Lung (tissue), 12 donors: ENCODE results near the gene IL9. TPM values are rescaled to one million over a fixed set of nuclear protein-coding genes. Genes with fewer than 3 reads are reported as not detected.

Experiments
- ATAC-seq: fragments of 200-7000 bp; cut with Tn5 transposase; one replicate; pipeline ENCODE4 v1.9.1; 2020; ENCODE audit warnings: moderate number of reproducible peaks; ENCODE audit not compliant: insufficient read depth, low FRiP score
- DNase-seq, 3 donors: peaks; one replicate each; pipeline ENCODE4 v3.0.0-alpha.2; 2013 to 2017
- H3K27ac ChIP-seq, 2 donors: one replicate each; pipeline ENCODE4 v1.5.1; 2013; ENCODE audit warnings: mild to moderate bottlenecking in 2 of 2, moderate library complexity in 2 of 2, control low read depth in 1 of 2, inconsistent platforms in 1 of 2, low read depth in 1 of 2, low read length in 1 of 2
- H3K27me3 ChIP-seq, 3 donors: one replicate each; pipeline ENCODE4 v1.5.1; 2013; ENCODE audit warnings: low read length in 2 of 3; ENCODE audit not compliant: control insufficient read depth in 3 of 3, insufficient read depth in 3 of 3
- H3K36me3 ChIP-seq, 4 donors: one replicate each; pipeline ENCODE4 v1.5.1; 2013; ENCODE audit warnings: low read length in 4 of 4, mild to moderate bottlenecking in 1 of 4, moderate library complexity in 1 of 4; ENCODE audit not compliant: control insufficient read depth in 4 of 4, insufficient read depth in 4 of 4
- H3K4me1 ChIP-seq, 5 donors: one replicate each; pipeline ENCODE4 v1.5.1; 2013; ENCODE audit warnings: low read length in 5 of 5, mild to moderate bottlenecking in 2 of 5, moderate library complexity in 1 of 5; ENCODE audit not compliant: control insufficient read depth in 5 of 5, insufficient read depth in 5 of 5
- H3K4me3 ChIP-seq: one replicate; pipeline ENCODE4 v1.5.1; 2013; ENCODE audit warnings: mild to moderate bottlenecking, control low read depth, moderate library complexity
- H3K9ac ChIP-seq, 2 donors: one replicate each; pipeline ENCODE4 v1.5.1; 2013; ENCODE audit warnings: low read length in 2 of 2, control low read depth in 1 of 2; ENCODE audit not compliant: insufficient read depth in 1 of 2
- H3K9me3 ChIP-seq, 4 donors: one replicate each; pipeline ENCODE4 v1.5.1; 2013; ENCODE audit warnings: low read length in 3 of 4, mild to moderate bottlenecking in 1 of 4, moderate library complexity in 1 of 4; ENCODE audit not compliant: control insufficient read depth in 4 of 4, insufficient read depth in 3 of 4
- CTCF ChIP-seq: IDR thresholded peaks from 2 replicates; pipeline ENCODE4 v1.5.1; 2012; ENCODE audit warnings: mild to moderate bottlenecking; ENCODE audit errors: control extremely low read depth, extremely low read depth
- WGBS, 2 donors: extraction: QIAGEN DNeasy Blood & Tissue Kit; methylation state at CpG; one replicate each; pipeline ENCODE4 v1.1.7; 2013; 5-methylcytosine and 5-hydroxymethylcytosine counted together
- polyA plus RNA-seq, 2 donors: library from polyadenylated mRNA; stranded (reverse); fragments of 200-250 nt; gene quantifications; one replicate each; pipeline ENCODE4 v1.2.1, GENCODE V29; 2013
- total RNA-seq, 2 donors: library from RNA; depleted of rRNA in 1 of 2; stranded (reverse); fragments of >200 nt in 1 of 2; gene quantifications; one replicate each; pipeline ENCODE4 v1.2.1, GENCODE V29; 2014 to 2021
- donor health status: control.
- donor health status: control.
- donor health status: Bipolar disorder and iron deficiency.
- donor health status: healthy.
- donor health status: DM: yes; HTN: yes; CAD: no.

IL9 gene
- total and polyA plus RNA-seq, 4 donors, result not detected

GRCh38 chr5:135942202-135942771, 46.6 kb upstream of the IL9 start:
- ATAC-seq, result no peak
- Histone ChIP-seq H3K36me3 (no peaks in the 10 kb centered on the region), H3K4me1 (peaks cover 0 to 28% (median 0%) of the 10 kb centered on the region in 5 donors), H3K27ac (no peak overlapping the region), H3K27me3 (no peaks in the 10 kb centered on the region), H3K4me3 (no peak overlapping the region), H3K9me3 (no peaks in the 10 kb centered on the region), H3K9ac (no peak overlapping the region)
- 74 to 77% methylated on average over 3 of the region's 3 CpGs for WGBS, 2 donors
- TF ChIP-seq CTCF, result no peak
- no peak for DNase-seq

DNA sequence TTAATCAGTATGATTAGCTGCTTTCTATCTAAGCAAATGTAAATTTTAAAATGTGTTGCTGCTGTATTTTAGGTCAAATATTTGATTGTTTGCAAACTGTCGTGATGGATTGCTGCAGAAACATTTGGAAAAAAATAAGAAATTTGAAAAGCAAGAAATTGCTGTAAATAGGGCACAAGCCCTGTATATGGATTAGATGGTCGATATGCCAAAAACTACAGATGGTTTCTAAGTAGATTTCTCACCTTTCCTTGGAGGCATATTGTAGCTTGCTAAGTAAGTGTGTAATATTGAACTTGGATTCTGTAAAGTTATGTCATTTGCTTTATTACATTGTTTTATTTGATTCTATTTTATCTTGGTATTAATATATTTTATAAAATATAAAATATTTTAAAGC, 46.1 kb upstream of the IL9 start:
- Histone ChIP-seq H3K4me1 (peaks cover 0 to 28% (median 0%) of the 10 kb centered on the region in 5 donors), H3K9me3 (no peaks in the 10 kb centered on the region), H3K36me3 (no peaks in the 10 kb centered on the region), H3K27me3 (no peaks in the 10 kb centered on the region), H3K27ac (no peak overlapping the region), H3K9ac (no peak overlapping the region), H3K4me3 (no peak overlapping the region)
- DNase-seq, result no peak
- ATAC-seq, result no peak
- 77 to 83% methylated on average over 2 of the region's 2 CpGs for WGBS, 2 donors
- no peak for TF ChIP-seq CTCF

DNA sequence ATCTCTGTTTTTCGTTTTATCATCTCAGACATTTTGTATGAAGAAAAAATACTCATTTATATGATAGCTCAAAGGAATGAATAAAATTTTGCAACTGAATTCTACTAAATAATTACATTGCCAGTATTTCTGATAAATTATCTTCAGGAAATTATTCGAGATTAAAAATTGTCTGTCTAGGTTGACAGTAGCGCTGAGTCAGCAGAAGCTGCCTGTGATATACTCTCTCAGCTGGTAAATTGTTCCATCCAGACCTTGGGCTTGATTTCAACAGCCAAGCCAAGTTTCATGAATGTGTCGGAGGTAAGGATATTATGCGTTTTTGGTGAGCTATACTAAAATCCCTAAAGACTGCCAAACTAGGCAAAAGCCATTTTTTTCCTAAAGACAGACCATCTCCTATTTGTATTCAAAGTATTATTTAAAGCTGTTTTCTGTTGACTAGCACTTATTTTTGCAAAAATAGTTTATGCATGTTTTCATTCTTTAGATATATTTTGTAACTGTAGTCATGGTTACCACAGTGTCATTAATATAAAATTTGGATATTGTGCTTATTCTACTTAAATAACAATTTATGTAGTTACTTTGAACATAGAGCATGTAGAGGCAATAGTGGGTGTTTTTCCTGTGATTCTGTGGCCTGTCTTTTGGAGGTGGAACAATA, 41.7 kb upstream of the IL9 start:
- DNase-seq, result peak; percentile 27 to 86 (median 83)
- H3K27ac ChIP-seq, result no peak overlapping the region
- H3K9ac ChIP-seq, result no peak overlapping the region
- H3K9me3 ChIP-seq, result no peaks in the 10 kb centered on the region
- H3K27me3 ChIP-seq, result peaks cover 0 to 5% (median 2%) of the 10 kb centered on the region in 3 donors
- no peak for TF ChIP-seq CTCF
- no peak for ATAC-seq
- WGBS, 2 donors, result 79 to 88% methylated on average over 5 of the region's 5 CpGs
- H3K36me3 ChIP-seq, result no peaks in the 10 kb centered on the region
- peaks cover 0 to 23% (median 0%) of the 10 kb centered on the region in 5 donors for H3K4me1 ChIP-seq
- H3K4me3 ChIP-seq, result no peak overlapping the region
